ENCODE measurements around the gene DDOST. TPM values are rescaled to one million over a fixed set of nuclear protein-coding genes. Genes with fewer than 3 reads are reported as not detected.

The DDOST gene
- total and polyA plus RNA-seq, 8 donors: 189 to 246 (median 202) TPM

DNA sequence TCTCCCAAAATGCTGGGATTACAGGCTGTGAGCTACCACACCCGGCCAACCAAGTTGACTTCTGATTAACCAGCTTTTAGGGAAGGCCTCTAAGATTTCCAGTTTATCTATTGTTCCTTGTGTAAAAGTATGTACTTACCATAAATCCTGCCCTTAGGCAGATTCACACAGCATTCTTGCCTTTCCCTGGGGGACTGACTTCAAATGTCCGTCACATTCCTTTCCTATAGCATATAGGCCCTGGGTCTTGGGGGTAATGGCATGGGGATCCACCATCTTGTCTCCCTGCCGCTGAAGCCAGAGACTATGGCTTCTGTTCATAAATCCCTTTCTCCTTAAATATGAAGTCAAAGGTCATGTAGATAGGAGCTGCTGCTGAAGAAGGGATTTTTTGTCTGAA, 28.8 kb downstream of the DDOST start:
- DNase-seq (no peak), ATAC-seq (no peak)
- Histone ChIP-seq H3K27me3 (peaks cover 0 to 10% of the 10 kb centered on the region in 2 donors), H3K4me1 (peaks cover 0 to 15% of the 10 kb centered on the region in 2 donors), H3K36me3 (peaks cover 0 to 5% of the 10 kb centered on the region in 2 donors), H3K27ac (no peak overlapping the region), H3K9me3 (peaks cover 0 to 4% of the 10 kb centered on the region in 2 donors), H3K4me3 (no peak overlapping the region)
- intact Hi-C loops (cut with DNase I): loop anchor here in 1 of 2 donors (10.0 kb wide), 1 partner anchor 58 kb away; no protein-coding TSS in a partner anchor
- TF ChIP-seq, protein P1, sequence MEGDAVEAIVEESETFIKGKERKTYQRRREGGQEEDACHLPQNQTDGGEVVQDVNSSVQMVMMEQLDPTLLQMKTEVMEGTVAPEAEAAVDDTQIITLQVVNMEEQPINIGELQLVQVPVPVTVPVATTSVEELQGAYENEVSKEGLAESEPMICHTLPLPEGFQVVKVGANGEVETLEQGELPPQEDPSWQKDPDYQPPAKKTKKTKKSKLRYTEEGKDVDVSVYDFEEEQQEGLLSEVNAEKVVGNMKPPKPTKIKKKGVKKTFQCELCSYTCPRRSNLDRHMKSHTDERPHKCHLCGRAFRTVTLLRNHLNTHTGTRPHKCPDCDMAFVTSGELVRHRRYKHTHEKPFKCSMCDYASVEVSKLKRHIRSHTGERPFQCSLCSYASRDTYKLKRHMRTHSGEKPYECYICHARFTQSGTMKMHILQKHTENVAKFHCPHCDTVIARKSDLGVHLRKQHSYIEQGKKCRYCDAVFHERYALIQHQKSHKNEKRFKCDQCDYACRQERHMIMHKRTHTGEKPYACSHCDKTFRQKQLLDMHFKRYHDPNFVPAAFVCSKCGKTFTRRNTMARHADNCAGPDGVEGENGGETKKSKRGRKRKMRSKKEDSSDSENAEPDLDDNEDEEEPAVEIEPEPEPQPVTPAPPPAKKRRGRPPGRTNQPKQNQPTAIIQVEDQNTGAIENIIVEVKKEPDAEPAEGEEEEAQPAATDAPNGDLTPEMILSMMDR (IDR thresholded peaks at IDR 0.05): no peak

DNA sequence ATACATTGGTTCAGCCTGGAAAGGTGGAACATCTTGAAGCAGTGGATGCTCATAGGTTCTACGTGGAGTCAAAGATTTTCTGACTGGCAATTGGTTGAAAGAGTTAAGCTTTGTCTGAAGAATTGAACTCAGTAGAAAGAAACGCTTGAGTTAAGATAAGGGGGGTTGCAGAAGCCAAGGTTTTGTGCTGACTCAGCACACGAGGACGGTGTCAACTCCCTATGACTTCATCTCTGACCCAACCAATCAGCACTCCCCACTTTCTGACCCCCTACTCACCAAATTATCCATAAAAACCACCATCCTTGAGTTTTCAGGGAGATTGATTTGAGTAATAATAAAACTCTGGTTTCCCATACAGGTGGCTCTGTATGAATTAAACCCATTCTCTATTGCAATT, 30.4 kb downstream of the DDOST start:
- ATAC-seq: no peak
- no peak overlapping the region for H3K4me3 ChIP-seq
- H3K27ac ChIP-seq: no peak overlapping the region
- intact Hi-C loops (cut with DNase I): loop anchor here in 1 of 2 donors (10.0 kb wide), 1 partner anchor 56 kb away; no protein-coding TSS in a partner anchor
- H3K27me3 ChIP-seq: peaks cover 0 to 10% of the 10 kb centered on the region in 2 donors
- H3K4me1 ChIP-seq: peaks cover 0 to 15% of the 10 kb centered on the region in 2 donors
- H3K9me3 ChIP-seq: peaks cover 0 to 4% of the 10 kb centered on the region in 2 donors
- TF ChIP-seq, protein P1 (IDR thresholded peaks at IDR 0.05): no peak
- no peaks in the 10 kb centered on the region for H3K36me3 ChIP-seq
- no peak for DNase-seq

DNA sequence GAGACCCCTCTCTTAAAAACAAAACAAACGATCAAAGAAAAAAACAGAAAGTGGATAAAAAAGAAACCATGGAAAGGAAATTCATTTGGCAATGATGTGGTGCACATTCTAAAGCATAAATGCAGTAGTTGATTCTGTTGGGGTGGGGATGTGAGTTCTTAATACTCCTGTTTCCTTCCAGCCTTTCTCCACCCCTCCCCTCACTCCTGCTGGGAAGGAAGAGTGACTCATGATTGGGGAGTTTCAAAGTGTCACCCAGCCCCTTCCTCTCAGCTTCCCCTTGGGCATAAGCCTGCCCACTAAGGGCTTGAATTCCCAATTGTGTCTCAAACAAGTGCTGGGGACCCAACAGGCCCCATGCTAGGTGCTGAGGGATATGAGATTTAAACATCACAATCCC, 34.6 kb downstream of the DDOST start:
- Histone ChIP-seq H3K4me3 (no peak overlapping the region), H3K4me1 (no peaks in the 10 kb centered on the region), H3K36me3 (no peaks in the 10 kb centered on the region), H3K9me3 (peaks cover 0 to 4% of the 10 kb centered on the region in 2 donors), H3K27me3 (peaks cover 0 to 10% of the 10 kb centered on the region in 2 donors), H3K27ac (no peak overlapping the region)
- ATAC-seq (no peak), DNase-seq (no peak)
- intact Hi-C loops (cut with DNase I): no loop called here
- TF ChIP-seq, protein P1 (IDR thresholded peaks at IDR 0.05): no peak

DNA sequence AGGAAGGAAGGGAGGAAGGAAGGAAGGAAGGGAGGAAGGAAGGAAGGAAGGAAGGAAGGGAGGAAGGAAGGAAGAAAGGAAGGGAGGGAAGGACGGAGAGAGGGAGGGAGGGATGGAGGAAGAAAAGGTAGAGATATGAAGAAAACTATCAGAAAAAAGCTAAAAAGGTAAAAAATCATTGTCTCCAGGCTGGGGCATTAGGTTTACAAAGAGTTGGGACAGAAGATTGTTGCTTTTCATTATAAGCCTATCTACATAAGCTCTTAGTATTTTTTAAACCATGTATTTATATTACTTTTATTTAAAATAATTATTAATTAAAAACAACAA, 35.1 kb downstream of the DDOST start:
- H3K4me1 ChIP-seq: no peaks in the 10 kb centered on the region
- H3K9me3 ChIP-seq: peaks cover 0 to 4% of the 10 kb centered on the region in 2 donors
- DNase-seq: no peak
- no peak for ATAC-seq
- peaks cover 0 to 10% of the 10 kb centered on the region in 2 donors for H3K27me3 ChIP-seq
- TF ChIP-seq, protein P1 (IDR thresholded peaks at IDR 0.05): no peak
- H3K4me3 ChIP-seq: no peak overlapping the region
- no peaks in the 10 kb centered on the region for H3K36me3 ChIP-seq
- intact Hi-C loops (cut with DNase I): no loop called here
- no peak overlapping the region for H3K27ac ChIP-seq

DNA sequence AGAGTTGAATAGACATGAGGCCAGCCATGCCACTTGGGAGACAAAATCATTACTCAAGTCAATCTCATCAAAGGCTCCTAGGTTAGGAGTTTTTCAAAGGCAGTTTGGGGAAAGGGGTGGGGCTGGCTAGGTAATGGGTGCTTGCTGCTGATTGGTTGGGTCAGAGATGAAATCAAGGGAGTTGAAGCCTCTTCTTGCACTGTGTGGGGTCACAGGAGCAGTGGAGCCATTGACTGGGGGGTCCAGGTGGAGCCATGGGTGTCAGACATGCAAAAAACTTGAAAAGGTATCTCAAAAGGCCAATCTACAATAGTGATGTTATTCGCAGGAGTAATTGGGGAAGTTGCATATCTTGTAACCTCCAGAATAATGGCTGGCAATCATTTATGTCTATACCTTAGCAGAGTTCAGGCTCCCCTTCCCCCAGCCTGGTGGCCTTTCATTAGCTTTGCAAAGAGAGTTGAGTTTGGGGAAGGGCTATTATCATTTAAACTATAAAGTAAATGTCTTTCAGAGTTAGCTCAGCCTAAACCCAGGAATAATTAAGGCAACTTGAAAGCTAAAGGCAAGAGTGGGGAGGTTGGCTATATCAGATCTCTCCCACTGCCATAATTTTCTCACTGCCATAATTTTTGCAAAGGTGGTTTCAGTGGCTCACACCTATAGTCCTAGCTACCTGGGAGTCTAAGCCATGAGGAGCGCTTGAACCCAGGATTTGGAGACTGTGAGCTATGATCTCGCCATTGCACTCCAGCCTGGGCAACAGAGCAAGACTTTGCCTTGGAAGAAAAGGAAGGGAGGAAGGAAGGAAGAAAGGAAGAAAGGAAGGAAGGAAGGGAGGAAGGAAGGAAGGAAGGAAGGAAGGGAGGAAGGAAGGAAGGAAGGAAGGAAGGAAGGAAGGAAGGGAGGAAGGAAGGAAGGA, 35.7 kb downstream of the DDOST start:
- H3K27ac ChIP-seq: no peak overlapping the region
- no peaks in the 10 kb centered on the region for H3K4me1 ChIP-seq
- H3K27me3 ChIP-seq: peaks cover 0 to 10% of the 10 kb centered on the region in 2 donors
- no peaks in the 10 kb centered on the region for H3K36me3 ChIP-seq
- TF ChIP-seq, protein P1 (IDR thresholded peaks at IDR 0.05): no peak
- DNase-seq (no peak), ATAC-seq (no peak)
- H3K4me3 ChIP-seq: no peak overlapping the region
- intact Hi-C loops (cut with DNase I): no loop called here
- H3K9me3 ChIP-seq: peaks cover 0 to 4% of the 10 kb centered on the region in 2 donors
